ENCODE measurements around the gene CENPS. TPM values are rescaled to one million over a fixed set of nuclear protein-coding genes. Genes with fewer than 3 reads are reported as not detected.
A peak's percentile ranks its signal among the peaks of the same experiment; 100 is the strongest.
"Not testable (repeated sequence)": the region's sequence is repeated elsewhere in the genome, so short reads cannot be mapped to it uniquely, and the experiment has no call there.

Gene CENPS
- total RNA-seq, 1 donor from 2014 or later = 17.6 TPM

DNA sequence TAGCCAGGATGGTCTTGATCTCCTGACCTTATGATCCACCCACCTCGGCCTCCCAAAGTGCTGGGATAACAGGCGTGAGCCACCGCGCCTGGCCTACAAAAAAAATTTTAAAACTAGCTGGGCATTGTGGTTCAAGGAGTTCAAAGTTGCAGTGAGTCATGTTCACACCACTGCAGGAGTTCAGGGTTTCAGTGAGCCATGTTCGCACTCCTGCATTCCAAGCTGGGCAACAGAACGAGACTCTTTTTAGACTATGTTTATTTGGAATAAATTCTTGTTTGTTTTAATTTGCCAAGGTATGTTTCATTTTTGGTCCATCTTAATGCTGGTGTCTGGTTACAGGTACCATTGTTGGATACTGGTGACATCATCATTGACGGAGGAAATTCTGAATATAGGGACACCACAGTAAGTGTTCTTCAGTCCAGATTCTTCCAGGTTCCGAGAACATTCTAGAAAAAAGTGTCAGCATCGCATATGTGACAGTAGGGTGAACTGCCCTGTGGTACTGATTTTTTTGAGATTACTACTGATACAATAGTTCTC, 27.4 kb upstream of the CENPS start:
- Histone ChIP-seq H3K79me2 (ENCODE audit: low read depth) (peaks cover 42% of the 10 kb centered on the region), H3K9me3 (ENCODE audit: low read depth) (no peaks in the 10 kb centered on the region), H4K20me1 (ENCODE audit: low read depth) (peaks cover 32% of the 10 kb centered on the region), H3K27ac (no peak overlapping the region), H3K9ac (no peak overlapping the region), H3K27me3 (no peaks in the 10 kb centered on the region), H3K4me2 (no peak overlapping the region), H2AFZ (replicated peaks) (no peak overlapping the region), H3K36me3 (peaks cover 17% of the 10 kb centered on the region), H3K4me3 (no peak overlapping the region), H3F3A (ENCODE audit: low read depth) (peaks cover 29% of the 10 kb centered on the region), H3K4me1 (peaks cover 10% of the 10 kb centered on the region)
- TF ChIP-seq, protein P1, sequence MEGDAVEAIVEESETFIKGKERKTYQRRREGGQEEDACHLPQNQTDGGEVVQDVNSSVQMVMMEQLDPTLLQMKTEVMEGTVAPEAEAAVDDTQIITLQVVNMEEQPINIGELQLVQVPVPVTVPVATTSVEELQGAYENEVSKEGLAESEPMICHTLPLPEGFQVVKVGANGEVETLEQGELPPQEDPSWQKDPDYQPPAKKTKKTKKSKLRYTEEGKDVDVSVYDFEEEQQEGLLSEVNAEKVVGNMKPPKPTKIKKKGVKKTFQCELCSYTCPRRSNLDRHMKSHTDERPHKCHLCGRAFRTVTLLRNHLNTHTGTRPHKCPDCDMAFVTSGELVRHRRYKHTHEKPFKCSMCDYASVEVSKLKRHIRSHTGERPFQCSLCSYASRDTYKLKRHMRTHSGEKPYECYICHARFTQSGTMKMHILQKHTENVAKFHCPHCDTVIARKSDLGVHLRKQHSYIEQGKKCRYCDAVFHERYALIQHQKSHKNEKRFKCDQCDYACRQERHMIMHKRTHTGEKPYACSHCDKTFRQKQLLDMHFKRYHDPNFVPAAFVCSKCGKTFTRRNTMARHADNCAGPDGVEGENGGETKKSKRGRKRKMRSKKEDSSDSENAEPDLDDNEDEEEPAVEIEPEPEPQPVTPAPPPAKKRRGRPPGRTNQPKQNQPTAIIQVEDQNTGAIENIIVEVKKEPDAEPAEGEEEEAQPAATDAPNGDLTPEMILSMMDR (IDR thresholded peaks at IDR 0.05) = no peak
- no peak for TF ChIP-seq EZH2 (IDR thresholded peaks at IDR 0.05)
- no peak for TF ChIP-seq EZH2phosphoT487 (IDR thresholded peaks at IDR 0.05)
- Mint-ChIP-seq H3K27me3 (ENCODE audit: insufficient read depth, low read depth) (peaks cover 12% of the 10 kb centered on the region), H3K9me3 (no peaks in the 10 kb centered on the region), H3K27ac (no peak overlapping the region), H3K4me3 (no peak overlapping the region), H3K36me3 (peaks cover 38% of the 10 kb centered on the region), H3K4me1 (peaks cover 24% of the 10 kb centered on the region)
- no peak for DNase-seq (ENCODE audit: low spot score)

DNA sequence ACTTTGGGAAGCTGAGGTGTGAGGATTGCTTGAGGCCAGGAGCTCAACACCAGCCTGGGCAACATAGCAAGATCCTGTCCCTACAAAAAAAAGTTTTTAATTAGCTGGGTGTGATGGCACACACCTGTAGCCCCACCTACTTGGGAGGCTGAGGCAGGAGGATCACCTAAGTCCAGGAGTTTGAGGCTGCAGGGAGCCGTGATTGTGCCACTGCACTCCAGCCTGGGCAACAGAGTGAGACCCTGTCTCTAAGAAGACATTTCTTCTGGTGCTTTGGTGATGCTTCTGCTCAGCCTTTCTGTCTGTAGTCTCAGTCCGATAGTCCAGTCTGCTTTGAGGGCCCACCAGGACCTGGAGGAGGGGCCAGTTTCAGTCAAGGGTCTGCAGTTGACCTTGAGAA, 23.0 kb upstream of the CENPS start:
- Mint-ChIP-seq H3K36me3 (peaks cover 50% of the 10 kb centered on the region), H3K4me1 (peaks cover under 1% of the 10 kb centered on the region), H3K27ac (peak overlapping the region; percentile 37), H3K9me3 (no peaks in the 10 kb centered on the region), H3K27me3 (ENCODE audit: insufficient read depth, low read depth) (peaks cover 5% of the 10 kb centered on the region), H3K4me3 (no peak overlapping the region)
- TF ChIP-seq EZH2phosphoT487 (IDR thresholded peaks at IDR 0.05) (no peak), EZH2 (IDR thresholded peaks at IDR 0.05) (no peak)
- TF ChIP-seq, protein P1 (IDR thresholded peaks at IDR 0.05) = no peak
- Histone ChIP-seq H4K20me1 (ENCODE audit: low read depth) (peaks cover 3% of the 10 kb centered on the region), H3K36me3 (peaks cover 17% of the 10 kb centered on the region), H3K4me2 (no peak overlapping the region), H3K4me1 (no peaks in the 10 kb centered on the region), H3K4me3 (no peak overlapping the region), H3K79me2 (ENCODE audit: low read depth) (peaks cover 10% of the 10 kb centered on the region), H3K27ac (no peak overlapping the region), H3F3A (ENCODE audit: low read depth) (peaks cover 8% of the 10 kb centered on the region), H3K9me3 (ENCODE audit: low read depth) (no peaks in the 10 kb centered on the region), H2AFZ (replicated peaks) (no peak overlapping the region), H3K27me3 (no peaks in the 10 kb centered on the region), H3K9ac (no peak overlapping the region)
- DNase-seq (ENCODE audit: low spot score) = no peak

DNA sequence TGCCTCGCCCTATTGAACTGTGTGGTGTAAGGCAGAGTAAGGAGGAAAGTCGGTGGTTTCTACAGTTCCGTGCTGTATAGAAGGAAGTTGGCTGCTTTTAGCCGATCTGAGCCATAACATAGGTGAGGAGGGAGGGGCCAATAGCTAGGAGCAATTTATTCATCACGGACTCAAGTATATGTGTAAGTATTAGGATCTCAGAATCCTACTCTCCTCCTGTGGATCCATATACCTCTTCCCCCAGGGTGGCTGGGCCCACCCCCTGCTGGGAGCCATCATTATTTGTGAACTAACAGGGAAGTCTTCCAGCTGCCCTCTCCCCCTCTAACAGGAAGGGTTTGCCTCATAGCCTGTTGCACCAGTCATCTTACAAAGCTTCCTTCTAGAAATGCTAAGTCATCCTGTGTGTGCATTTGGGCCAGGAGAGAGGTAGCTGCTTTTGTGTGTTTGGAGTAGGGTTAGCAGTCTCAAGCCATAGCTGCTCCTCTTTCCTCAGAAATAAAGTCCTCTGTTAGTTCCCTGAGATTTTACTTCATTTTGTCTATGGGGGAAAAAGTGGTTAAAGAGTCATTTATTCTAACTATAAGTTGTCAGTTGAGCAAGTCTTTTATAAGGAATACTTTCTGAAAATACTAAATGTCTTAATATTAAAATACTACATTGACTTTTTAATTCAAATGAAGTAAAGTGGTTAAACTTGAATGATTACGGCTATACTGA, 14.9 kb upstream of the CENPS start:
- Mint-ChIP-seq H3K9me3 (no peaks in the 10 kb centered on the region), H3K27me3 (ENCODE audit: insufficient read depth, low read depth) (peaks cover 10% of the 10 kb centered on the region), H3K4me1 (no peaks in the 10 kb centered on the region), H3K27ac (no peak overlapping the region), H3K36me3 (peaks cover 67% of the 10 kb centered on the region), H3K4me3 (no peak overlapping the region)
- Histone ChIP-seq H3F3A (ENCODE audit: low read depth) (peaks cover 5% of the 10 kb centered on the region), H3K4me3 (no peak overlapping the region), H3K9ac (no peak overlapping the region), H4K20me1 (ENCODE audit: low read depth) (peaks cover 17% of the 10 kb centered on the region), H3K27ac (no peak overlapping the region), H3K9me3 (ENCODE audit: low read depth) (no peaks in the 10 kb centered on the region), H3K27me3 (no peaks in the 10 kb centered on the region), H3K36me3 (peaks cover 25% of the 10 kb centered on the region), H2AFZ (replicated peaks) (no peak overlapping the region), H3K4me1 (no peaks in the 10 kb centered on the region), H3K79me2 (ENCODE audit: low read depth) (no peaks in the 10 kb centered on the region), H3K4me2 (no peak overlapping the region)
- TF ChIP-seq EZH2phosphoT487 (IDR thresholded peaks at IDR 0.05) (no peak), EZH2 (IDR thresholded peaks at IDR 0.05) (no peak)
- TF ChIP-seq, protein P1 (IDR thresholded peaks at IDR 0.05) = no peak
- no peak for DNase-seq (ENCODE audit: low spot score)

DNA sequence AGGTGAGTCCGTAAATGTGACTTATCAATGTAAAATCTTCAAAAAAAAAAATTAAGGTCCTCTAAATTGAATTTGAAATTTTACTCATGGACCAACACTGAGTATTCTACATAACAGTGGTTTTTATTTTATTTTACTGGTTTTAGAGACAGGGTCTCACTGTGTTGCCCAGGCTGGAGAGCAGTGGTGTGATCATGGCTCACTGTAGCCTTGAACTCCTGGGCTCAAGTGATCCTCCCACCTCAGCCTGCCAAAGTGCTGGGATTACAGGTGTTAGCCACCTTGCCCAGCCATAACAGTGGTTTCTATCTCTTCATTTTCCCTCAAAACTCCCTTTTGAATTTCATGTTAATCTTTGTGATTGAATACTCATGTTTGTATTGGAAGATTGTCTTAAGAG, 14.3 kb upstream of the CENPS start:
- H2AFZ ChIP-seq (replicated peaks); DNase-seq (ENCODE audit: low spot score); H3K9me3 ChIP-seq (ENCODE audit: low read depth); H3K4me3 Mint-ChIP-seq; H3K4me1 Mint-ChIP-seq; H3K9ac ChIP-seq; H3K9me3 Mint-ChIP-seq; H3K79me2 ChIP-seq (ENCODE audit: low read depth); H3K4me2 ChIP-seq; H3K27ac ChIP-seq; H3K4me3 ChIP-seq; H3K27me3 Mint-ChIP-seq (ENCODE audit: insufficient read depth, low read depth); H3K4me1 ChIP-seq; H3F3A ChIP-seq (ENCODE audit: low read depth); H3K27me3 ChIP-seq; H3K27ac Mint-ChIP-seq: not testable (repeated sequence)
- H3K36me3 Mint-ChIP-seq = peaks cover 67% of the 10 kb centered on the region
- H3K36me3 ChIP-seq = peaks cover 22% of the 10 kb centered on the region
- H4K20me1 ChIP-seq (ENCODE audit: low read depth) = peaks cover 17% of the 10 kb centered on the region

DNA sequence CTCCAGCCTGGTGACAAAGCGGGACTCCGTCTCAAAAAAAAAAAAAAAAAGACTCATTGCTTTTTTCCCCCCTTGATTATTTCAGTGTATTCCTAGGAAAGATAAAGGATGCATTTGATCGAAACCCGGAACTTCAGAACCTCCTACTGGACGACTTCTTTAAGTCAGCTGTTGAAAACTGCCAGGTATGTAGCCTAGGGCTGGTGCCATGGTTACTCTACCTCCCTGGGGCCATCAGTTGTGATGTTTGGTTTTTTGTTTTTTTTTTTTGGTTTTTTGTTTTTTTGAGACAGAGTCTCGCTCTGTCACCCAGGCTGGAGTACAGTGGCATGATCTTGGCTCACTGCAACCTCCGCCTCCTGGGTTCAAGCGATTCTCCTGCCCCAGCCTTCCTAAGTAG, 11.5 kb upstream of the CENPS start:
- H3K36me3 ChIP-seq = peaks cover 15% of the 10 kb centered on the region
- not testable (repeated sequence) for H3K27ac Mint-ChIP-seq; H3K4me1 Mint-ChIP-seq; H3K4me1 ChIP-seq; DNase-seq (ENCODE audit: low spot score); H3K79me2 ChIP-seq (ENCODE audit: low read depth); H3K27me3 Mint-ChIP-seq (ENCODE audit: insufficient read depth, low read depth); H3K9me3 Mint-ChIP-seq; H3K4me3 ChIP-seq; H3K4me2 ChIP-seq; H3K4me3 Mint-ChIP-seq; H2AFZ ChIP-seq (replicated peaks); H3K27ac ChIP-seq; H3K9me3 ChIP-seq (ENCODE audit: low read depth); H3K9ac ChIP-seq; H3K27me3 ChIP-seq
- H4K20me1 ChIP-seq (ENCODE audit: low read depth) = peaks cover 17% of the 10 kb centered on the region
- peaks cover 53% of the 10 kb centered on the region for H3K36me3 Mint-ChIP-seq
- H3F3A ChIP-seq (ENCODE audit: low read depth) = peaks cover 11% of the 10 kb centered on the region

Measured in neural progenitor cell (in vitro differentiated cells).